ENCODE data around the gene ENOX1. TPM values are rescaled to one million over a fixed set of nuclear protein-coding genes. Genes with fewer than 3 reads are reported as not detected.

The ENOX1 gene
- total RNA-seq, 1 donor from 2014 or later = 8.7 TPM

- no peaks in the 10 kb centered on the region for H3K36me3 Mint-ChIP-seq (ENCODE audit: unreplicated experiment)
- H3K27me3 Mint-ChIP-seq (ENCODE audit: unreplicated experiment) = no peaks in the 10 kb centered on the region
- DNase-seq = peak; percentile 64
- peaks cover 48% of the 10 kb centered on the region for H3K4me1 Mint-ChIP-seq (ENCODE audit: low read depth, unreplicated experiment)
- no peak overlapping the region for H3K4me3 Mint-ChIP-seq (ENCODE audit: unreplicated experiment)
- peak overlapping the region; percentile 11 for H3K27ac Mint-ChIP-seq (ENCODE audit: unreplicated experiment)
- H3K9me3 Mint-ChIP-seq (ENCODE audit: unreplicated experiment) = peaks cover under 1% of the 10 kb centered on the region
- TF ChIP-seq CTCF (IDR thresholded peaks at IDR 0.05; ENCODE audit: partially characterized antibody, unreplicated experiment) = peak; percentile 16
Measured at GRCh38 chr13:43303033-43303729, 483.6 kb downstream of the ENOX1 start.

GRCh38 chr13:43301346-43301969 lies 485.3 kb downstream of the ENOX1 start:
- Mint-ChIP-seq H3K4me3 (ENCODE audit: unreplicated experiment) (no peak overlapping the region), H3K27ac (ENCODE audit: unreplicated experiment) (no peak overlapping the region), H3K4me1 (ENCODE audit: low read depth, unreplicated experiment) (peaks cover 53% of the 10 kb centered on the region), H3K27me3 (ENCODE audit: unreplicated experiment) (peaks cover 2% of the 10 kb centered on the region), H3K9me3 (ENCODE audit: unreplicated experiment) (no peaks in the 10 kb centered on the region), H3K36me3 (ENCODE audit: unreplicated experiment) (no peaks in the 10 kb centered on the region)
- no peak for TF ChIP-seq CTCF (IDR thresholded peaks at IDR 0.05; ENCODE audit: partially characterized antibody, unreplicated experiment)
- no peak for DNase-seq

DNA sequence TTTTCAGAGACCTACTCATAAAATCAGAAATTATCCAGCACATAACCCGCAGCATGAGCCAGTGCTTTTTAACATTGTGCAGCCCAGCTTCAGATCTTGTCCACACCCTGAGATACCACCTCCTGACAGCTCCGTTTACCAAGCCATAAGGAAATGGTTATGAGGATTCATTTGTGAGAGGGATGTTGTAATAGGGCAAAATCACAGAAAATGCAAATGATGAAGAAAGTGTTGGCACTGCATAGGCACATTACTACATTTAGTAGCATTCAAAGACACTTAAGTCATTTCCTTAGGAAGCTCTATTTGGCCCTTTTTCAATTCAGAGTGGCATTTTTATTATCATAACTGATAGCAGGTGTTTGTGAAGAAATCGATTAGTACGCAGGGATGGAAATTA lies 485.9 kb downstream of the ENOX1 start:
- peaks cover 2% of the 10 kb centered on the region for H3K27me3 Mint-ChIP-seq (ENCODE audit: unreplicated experiment)
- no peak for TF ChIP-seq CTCF (IDR thresholded peaks at IDR 0.05; ENCODE audit: partially characterized antibody, unreplicated experiment)
- H3K4me3 Mint-ChIP-seq (ENCODE audit: unreplicated experiment) = no peak overlapping the region
- no peak for DNase-seq
- H3K27ac Mint-ChIP-seq (ENCODE audit: unreplicated experiment) = no peak overlapping the region
- H3K4me1 Mint-ChIP-seq (ENCODE audit: low read depth, unreplicated experiment) = peaks cover 47% of the 10 kb centered on the region
- H3K9me3 Mint-ChIP-seq (ENCODE audit: unreplicated experiment) = no peaks in the 10 kb centered on the region
- no peaks in the 10 kb centered on the region for H3K36me3 Mint-ChIP-seq (ENCODE audit: unreplicated experiment)

DNA sequence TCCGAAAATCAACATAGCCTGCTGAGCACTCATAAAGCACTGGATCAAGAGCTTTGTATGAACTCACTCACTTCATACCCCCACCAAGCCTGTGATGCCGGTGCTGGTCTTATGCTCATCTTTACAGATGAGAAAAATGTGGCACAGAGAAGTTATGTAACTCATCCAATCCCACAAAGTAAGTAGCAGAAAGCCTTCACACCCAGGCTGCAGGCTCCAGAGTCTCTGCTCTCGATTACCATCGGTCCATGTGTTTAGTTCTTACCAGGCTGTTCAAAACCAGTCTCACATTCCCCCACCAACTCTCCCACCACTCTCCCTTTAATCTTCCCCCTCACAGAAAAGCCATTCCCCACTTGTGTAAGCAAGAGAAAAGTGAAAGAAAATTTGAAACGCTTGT lies 487.4 kb downstream of the ENOX1 start:
- Mint-ChIP-seq H3K9me3 (ENCODE audit: unreplicated experiment) (no peaks in the 10 kb centered on the region), H3K27ac (ENCODE audit: unreplicated experiment) (peak overlapping the region; percentile 59), H3K36me3 (ENCODE audit: unreplicated experiment) (no peaks in the 10 kb centered on the region), H3K4me3 (ENCODE audit: unreplicated experiment) (peak overlapping the region; percentile 43), H3K27me3 (ENCODE audit: unreplicated experiment) (peaks cover 2% of the 10 kb centered on the region), H3K4me1 (ENCODE audit: low read depth, unreplicated experiment) (peaks cover 38% of the 10 kb centered on the region)
- no peak for DNase-seq
- no peak for TF ChIP-seq CTCF (IDR thresholded peaks at IDR 0.05; ENCODE audit: partially characterized antibody, unreplicated experiment)

DNA sequence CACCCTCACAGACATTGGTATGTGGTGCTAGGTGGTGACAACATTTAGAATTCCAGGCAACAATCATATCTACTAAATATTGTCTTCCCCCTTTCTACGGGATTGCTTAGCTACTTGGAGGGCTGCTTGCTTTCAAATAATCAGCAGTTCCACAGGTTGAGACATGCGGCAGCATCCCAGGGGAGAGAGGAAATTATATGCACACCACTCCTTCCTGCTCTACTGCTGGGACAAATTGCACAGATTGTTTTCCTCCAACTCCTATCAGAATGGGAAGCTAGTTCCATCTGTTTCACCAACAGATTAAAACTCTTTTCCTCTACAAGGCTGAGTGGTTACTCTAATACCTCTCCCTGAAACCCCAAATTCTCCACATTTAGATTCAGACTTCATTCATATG lies 488.0 kb downstream of the ENOX1 start:
- TF ChIP-seq CTCF (IDR thresholded peaks at IDR 0.05; ENCODE audit: partially characterized antibody, unreplicated experiment) = no peak
- Mint-ChIP-seq H3K4me3 (ENCODE audit: unreplicated experiment) (peak overlapping the region; percentile 43), H3K36me3 (ENCODE audit: unreplicated experiment) (no peaks in the 10 kb centered on the region), H3K9me3 (ENCODE audit: unreplicated experiment) (no peaks in the 10 kb centered on the region), H3K27me3 (ENCODE audit: unreplicated experiment) (peaks cover 2% of the 10 kb centered on the region), H3K4me1 (ENCODE audit: low read depth, unreplicated experiment) (peaks cover 37% of the 10 kb centered on the region), H3K27ac (ENCODE audit: unreplicated experiment) (peak overlapping the region; percentile 59)
- DNase-seq = no peak
